HG02678 (cell line): ENCODE measurements around the gene KIF3A.
A peak's percentile ranks its signal among the peaks of the same experiment; 100 is the strongest.

Experiments used
- ATAC-seq: cut with Tn5 transposase; IDR thresholded peaks from one replicate; pipeline ENCODE4 v1.9.1; 2021; ENCODE audit warnings: mild to moderate bottlenecking, moderate library complexity; ENCODE audit not compliant: unreplicated experiment

Gene KIF3A

GRCh38 chr5:132736853-132737833 is at the start of gene KIF3A:
Gene KIF3A (minus strand): TSS chr5:132737546. CDS start chr5:132737419, 127 bp downstream.
- ATAC-seq: peak; percentile 89

- ATAC-seq: no peak
Measured at GRCh38 chr5:132787076-132787475, 49.7 kb upstream of the KIF3A start.

- no peak for ATAC-seq
Measured at GRCh38 chr5:132785864-132786263, 48.5 kb upstream of the KIF3A start.

- ATAC-seq: no peak
Measured at GRCh38 chr5:132785365-132785764, 48.0 kb upstream of the KIF3A start.

- ATAC-seq: no peak
Measured at GRCh38 chr5:132782101-132782500, 44.8 kb upstream of the KIF3A start.

- ATAC-seq: no peak
Measured at GRCh38 chr5:132781029-132781428, 43.7 kb upstream of the KIF3A start.

- no peak for ATAC-seq
Measured at GRCh38 chr5:132780577-132780976, 43.2 kb upstream of the KIF3A start.

- ATAC-seq: no peak
Measured at GRCh38 chr5:132779961-132780360, 42.6 kb upstream of the KIF3A start.

GRCh38 chr5:132778856-132779255 is 41.5 kb upstream of the KIF3A start:
- ATAC-seq: no peak

GRCh38 chr5:132778129-132778528 is 40.8 kb upstream of the KIF3A start:
- ATAC-seq: no peak

GRCh38 chr5:132777209-132778069 is 40.1 kb upstream of the KIF3A start, which contains the start of gene SEPTIN8:
Gene SEPTIN8 (minus strand): TSS chr5:132777239. CDS start chr5:132777137, 102 bp downstream.
- peak; percentile 53 for ATAC-seq

- no peak for ATAC-seq
Measured at GRCh38 chr5:132776938-132777208, 39.5 kb upstream of the KIF3A start.

GRCh38 chr5:132776131-132776937 is 39.0 kb upstream of the KIF3A start:
- peak; percentile 11 for ATAC-seq

GRCh38 chr5:132775476-132775961 is 38.2 kb upstream of the KIF3A start:
- no peak for ATAC-seq

GRCh38 chr5:132774896-132775295 is 37.5 kb upstream of the KIF3A start:
- ATAC-seq: no peak

- no peak for ATAC-seq
Measured at GRCh38 chr5:132774406-132774805, 37.1 kb upstream of the KIF3A start.

GRCh38 chr5:132773601-132774355 is 36.4 kb upstream of the KIF3A start:
- ATAC-seq: no peak

GRCh38 chr5:132773114-132773513 is 35.8 kb upstream of the KIF3A start:
- ATAC-seq: no peak

GRCh38 chr5:132772291-132773070 is 35.1 kb upstream of the KIF3A start:
- ATAC-seq: no peak
